ENCODE measurements around the gene TDP1. TPM values are rescaled to one million over a fixed set of nuclear protein-coding genes. Genes with fewer than 3 reads are reported as not detected.

Gene TDP1
- total and polyA plus RNA-seq, 2 of the 4 experiments (the other 2 are of a cell fraction): 23.3 to 53.1 TPM

DNA sequence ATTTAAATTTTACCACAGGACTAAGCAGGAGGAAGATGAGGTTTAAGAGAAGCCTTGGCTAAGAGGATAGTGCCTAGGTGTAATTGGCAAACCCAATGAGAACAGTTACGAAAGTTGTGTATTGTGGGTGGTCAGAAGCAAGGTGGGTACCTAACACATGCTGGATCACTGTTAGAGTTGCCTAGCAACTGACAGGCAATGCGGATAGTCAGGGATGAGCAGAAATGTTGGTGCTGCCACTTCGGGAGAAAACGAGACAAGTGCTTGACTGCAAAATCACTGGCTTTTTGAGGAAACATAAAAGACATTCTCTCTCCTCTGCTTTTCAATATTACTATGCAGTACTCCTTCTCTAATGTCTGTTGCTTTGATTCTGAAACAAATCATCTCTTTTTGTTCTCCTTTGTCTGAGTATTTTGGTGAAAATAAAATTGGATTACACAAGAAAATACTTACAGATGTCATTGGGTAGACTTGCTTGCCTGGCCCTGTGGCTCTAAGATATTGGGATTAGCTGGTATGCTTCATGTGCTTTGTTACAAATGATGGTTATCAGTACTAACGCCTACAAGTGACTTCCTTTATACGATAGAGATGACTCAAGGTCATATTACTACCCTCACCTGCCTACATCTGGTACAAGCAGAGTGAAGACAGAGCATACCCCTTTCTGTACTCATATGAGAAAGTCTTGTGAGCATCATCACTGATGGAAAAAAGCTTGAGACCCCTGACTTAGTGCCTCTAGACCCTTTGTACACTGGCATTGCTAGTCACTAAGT, 48.0 kb downstream of the TDP1 start:
- Histone ChIP-seq H3K4me1 (ENCODE audit: control insufficient read depth, insufficient read depth, low read length) (no peaks in the 10 kb centered on the region), H3K36me3 (ENCODE audit: control insufficient read depth, insufficient read depth, low read length) (peaks cover 13% of the 10 kb centered on the region), H4K5ac (ENCODE audit: low read depth, low read length) (no peak overlapping the region), H4K91ac (ENCODE audit: insufficient read depth, low read depth, low read length) (no peak overlapping the region), H3K23ac (ENCODE audit: low read depth, low read length) (no peak overlapping the region), H3K4me3 (ENCODE audit: insufficient read depth, low read depth, low read length) (no peak overlapping the region), H3K79me1 (ENCODE audit: low read depth in 1 of 2, low read length in 2 of 2) (peaks cover 0 to under 1% of the 10 kb centered on the region in 2 experiments; a peak in 1 of 4 replicates), H3K56ac (ENCODE audit: extremely low read depth, insufficient read depth, low read length) (no peak overlapping the region), H3K27me3 (ENCODE audit: control insufficient read depth, insufficient read depth, low read length) (no peaks in the 10 kb centered on the region), H4K20me1 (ENCODE audit: insufficient read depth, low read length) (no peaks in the 10 kb centered on the region), H3K14ac (replicated peaks; ENCODE audit: low read depth, low read length) (no peak overlapping the region), H3K18ac (ENCODE audit: low read depth, low read length) (no peak overlapping the region), H2BK20ac (ENCODE audit: low read depth, low read length) (no peak overlapping the region), H2AFZ (replicated peaks; ENCODE audit: low read length, poor library complexity) (no peak overlapping the region), H2BK120ac (ENCODE audit: low read depth, low read length) (no peak overlapping the region), H3K27ac (ENCODE audit: insufficient read depth, low read length) (no peak overlapping the region), H3K9me3 (ENCODE audit: control insufficient read depth, insufficient read depth, low read length) (no peaks in the 10 kb centered on the region), H3K9me1 (ENCODE audit: insufficient read depth, low read length) (0 out of 2 replicates have a peak, but pooled peaks cover 4% of the 10 kb centered on the region), H3K4ac (ENCODE audit: low read depth, low read length) (no peak overlapping the region), H3K4me2 (ENCODE audit: low read depth, low read length) (no peak overlapping the region), H3K9ac (ENCODE audit: low read depth, low read length) (no peak overlapping the region), H2AK5ac (ENCODE audit: low read depth, low read length) (no peak overlapping the region), H2AK9ac (replicated peaks; ENCODE audit: low read depth, low read length, poor library complexity) (no peak overlapping the region), H2BK15ac (ENCODE audit: low read depth, low read length) (no peak overlapping the region), H2BK5ac (ENCODE audit: low read depth, low read length, poor library complexity, severe bottlenecking) (no peak overlapping the region), H4K8ac (ENCODE audit: low read depth in 2 of 2, low read length in 2 of 2) (no peak overlapping the region)
- 86% methylated on average over 4 of the region's 6 CpGs; no CpG with 5 or more reads in 1 of the 2 experiments for WGBS, 2 experiments (ENCODE audit: extremely low coverage in 2 of 2, insufficient read length in 1 of 2)
- TF ChIP-seq MAZ (IDR thresholded peaks at IDR 0.05; ENCODE audit: borderline replicate concordance, low read depth, low read length): no peak
- no peak for TF ChIP-seq NFE2L2 (IDR thresholded peaks at IDR 0.05; ENCODE audit: low read depth, low read length)
- TF ChIP-seq RFX5 (IDR thresholded peaks at IDR 0.05; ENCODE audit: low read depth, low read length): no peak
- ATAC-seq (ENCODE audit: low read depth) (no peak), DNase-seq (no peak)
- CTCF ChIA-PET: no interaction called here
- dilution Hi-C loops (cut with HindIII; ENCODE audit: low sequenced_read_pairs, unreplicated experiment): no loop called here
- POLR2A ChIA-PET (ENCODE audit: unreplicated experiment): no interaction called here
- in situ Hi-C loops (cut with MboI; ENCODE audit: low sequenced_read_pairs): no loop called here
- no TSS peak for BruUV-seq (replicated peaks)
- intact Hi-C loops (cut with micrococcal nuclease): no loop called here
